GM18505 (cell line): ENCODE measurements around the gene CAPN14.

Source experiments
- ATAC-seq: cut with Tn5 transposase; IDR thresholded peaks from one replicate; pipeline ENCODE4 v1.9.1; 2021; ENCODE audit not compliant: unreplicated experiment
- POLR2A ChIP-seq: IDR thresholded peaks from 4 replicates; pipeline ENCODE4 v1.6.1; 2011; ENCODE audit warnings: borderline replicate concordance; ENCODE audit not compliant: insufficient read depth, insufficient read length; ENCODE audit errors: extremely low read depth

Gene CAPN14

DNA sequence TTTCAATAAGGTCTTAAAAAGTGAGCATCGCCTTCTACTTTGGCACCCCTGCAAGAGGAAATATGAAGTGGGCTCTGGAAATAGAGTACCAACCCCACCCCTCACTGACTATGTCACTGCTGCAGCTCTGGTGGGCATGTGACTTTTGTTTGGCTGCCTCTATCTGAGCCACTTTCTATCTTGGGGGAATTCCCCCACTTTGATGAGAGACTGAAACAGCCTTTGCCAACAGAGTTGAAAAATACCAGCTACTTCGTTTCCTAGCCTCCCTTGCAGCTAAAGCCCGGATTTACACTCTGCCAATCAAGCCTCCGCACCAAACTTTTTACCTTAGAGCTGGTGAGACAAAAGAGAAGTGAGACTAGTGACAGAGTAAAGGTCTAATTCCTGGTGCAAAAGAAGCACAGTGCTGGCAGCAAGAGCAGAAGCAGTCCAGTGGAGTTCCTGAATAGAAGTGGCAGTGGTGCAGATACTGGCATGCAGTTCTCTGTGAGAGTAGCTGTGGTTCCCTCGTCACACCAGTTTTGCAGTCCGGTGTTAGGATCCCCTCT, 67.1 kb downstream of the CAPN14 start:
- no peak for ATAC-seq
- no peak for TF ChIP-seq POLR2A

DNA sequence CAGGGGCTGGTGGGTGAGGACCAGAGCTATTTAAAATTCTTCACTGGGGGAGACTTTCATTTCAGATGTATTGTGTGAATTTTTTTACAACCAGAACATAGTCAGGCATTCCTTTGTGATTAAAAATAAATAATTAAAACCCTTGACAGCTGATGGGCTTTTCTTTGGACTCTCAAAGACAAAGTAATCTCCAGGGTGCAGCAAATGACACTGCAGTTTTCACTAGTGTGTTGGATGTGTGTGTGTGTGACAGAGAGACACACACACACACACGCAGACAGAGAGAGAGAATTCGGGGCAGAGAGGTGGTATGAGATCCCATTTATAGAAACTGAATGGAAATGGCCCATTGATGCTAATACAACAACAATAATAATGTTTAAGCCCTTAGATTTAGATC, 68.8 kb downstream of the CAPN14 start:
- no peak for TF ChIP-seq POLR2A
- no peak for ATAC-seq

DNA sequence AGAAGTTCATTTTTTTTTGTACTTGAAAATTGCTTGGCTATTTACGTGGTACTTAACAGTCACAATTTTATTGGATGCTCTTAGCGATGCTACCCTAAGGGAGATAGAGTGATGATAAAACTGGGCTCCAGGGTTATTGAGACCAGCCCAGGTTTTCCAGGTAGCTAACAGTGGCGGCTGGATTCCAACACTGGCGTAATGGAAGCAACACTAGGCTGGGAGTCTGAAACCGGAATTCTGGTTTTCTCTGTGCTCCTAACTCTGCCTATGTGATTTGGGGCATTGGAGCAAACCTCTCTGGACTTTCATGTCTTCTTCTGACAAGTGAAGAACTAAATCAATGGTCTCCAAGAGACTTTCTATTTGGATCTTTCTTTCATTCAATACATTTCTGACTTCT, 69.7 kb downstream of the CAPN14 start:
- ATAC-seq = no peak
- no peak for TF ChIP-seq POLR2A

DNA sequence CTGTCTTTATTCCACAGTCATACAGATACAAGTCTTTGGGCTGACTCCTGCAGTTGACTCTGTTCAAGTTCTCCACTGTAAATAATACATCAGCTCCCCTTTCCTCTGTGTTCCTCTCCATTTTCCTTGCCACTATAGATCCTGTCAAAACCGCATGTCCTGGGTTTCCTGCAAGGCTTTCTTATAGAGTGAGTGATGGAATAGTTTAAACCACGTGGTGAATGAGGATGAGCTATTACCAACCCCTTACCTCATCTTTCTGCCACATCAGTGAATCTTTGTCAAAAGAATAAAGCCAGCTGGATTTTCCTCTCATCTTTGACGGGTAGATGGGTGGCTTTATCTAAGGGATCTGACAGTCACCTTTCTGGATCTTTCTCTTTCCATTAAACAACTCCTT, 75.2 kb downstream of the CAPN14 start:
- no peak for ATAC-seq

DNA sequence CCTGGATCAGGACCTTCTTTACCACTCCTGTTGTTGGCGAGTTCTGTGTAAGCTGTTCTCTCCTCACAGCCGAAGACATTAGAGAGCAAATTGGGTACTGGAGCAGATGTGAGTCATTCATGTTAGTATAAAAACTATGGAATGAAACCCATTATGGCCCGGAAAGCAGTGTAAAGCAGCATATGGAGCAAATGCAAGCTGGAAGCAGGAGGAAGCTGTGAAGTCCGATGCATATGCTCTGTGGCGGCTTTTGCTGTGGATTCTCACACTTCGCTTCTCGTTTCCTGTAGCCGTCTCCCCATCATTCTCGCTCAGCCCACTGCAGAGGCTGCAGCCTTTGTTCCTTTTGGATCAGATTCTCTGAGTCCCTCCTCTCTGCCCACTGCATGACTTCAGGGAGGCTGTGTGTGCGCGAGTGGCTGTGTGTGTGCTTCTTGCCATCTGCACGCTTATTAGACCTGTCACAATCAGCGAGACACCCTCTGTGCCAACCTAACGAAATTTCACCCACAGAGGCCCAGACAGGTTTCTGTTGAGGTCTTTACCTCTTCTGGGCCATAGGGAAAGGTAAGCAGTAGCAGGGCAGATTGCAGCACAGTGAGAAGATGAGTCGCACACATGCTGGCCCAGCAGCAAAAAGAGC, 75.8 kb downstream of the CAPN14 start:
- no peak for ATAC-seq
- no peak for TF ChIP-seq POLR2A

More for the DNA sequence above, 75.2 kb downstream of the CAPN14 start:
- TF ChIP-seq POLR2A = no peak

DNA sequence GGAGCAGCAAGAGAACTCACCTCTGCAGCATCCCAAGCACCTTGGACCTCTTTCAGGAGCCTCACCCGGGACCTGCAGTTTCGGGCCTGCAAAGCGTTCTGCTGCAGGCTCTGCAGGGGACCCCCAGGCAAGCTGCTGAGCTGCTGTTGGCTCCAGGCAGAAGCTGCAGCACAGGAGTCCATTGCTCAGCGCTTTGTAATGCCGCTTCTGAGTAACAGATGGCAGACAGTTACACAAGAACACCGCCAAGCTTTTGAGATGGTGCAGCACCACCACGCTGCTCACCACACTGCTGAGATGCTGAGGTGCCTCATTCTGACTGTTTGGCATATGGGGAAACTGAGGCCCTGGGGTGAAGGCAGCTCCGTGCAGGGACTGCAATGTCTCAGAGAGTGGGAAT, 77.2 kb downstream of the CAPN14 start:
- TF ChIP-seq POLR2A = no peak
- ATAC-seq = no peak

DNA sequence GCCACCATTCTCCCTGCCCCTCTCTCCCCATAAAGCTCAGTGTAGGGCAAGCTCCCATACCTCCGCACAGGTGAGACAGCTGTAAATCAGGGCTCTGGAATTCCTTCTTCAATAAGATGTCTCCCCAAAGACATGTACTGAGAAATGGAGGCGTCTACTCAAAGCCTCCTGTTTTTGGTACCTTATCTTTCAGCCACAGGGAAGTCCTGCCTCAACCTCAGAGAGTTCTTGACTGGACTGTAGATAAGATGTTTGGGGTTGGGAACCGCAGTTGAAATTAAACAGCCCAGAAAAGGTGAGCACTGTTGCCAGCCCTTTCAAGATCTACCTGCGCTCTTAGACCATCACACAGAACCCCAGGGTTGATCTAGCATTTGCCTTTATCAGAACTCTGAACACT, 77.6 kb downstream of the CAPN14 start:
- no peak for ATAC-seq
- no peak for TF ChIP-seq POLR2A

- no peak for ATAC-seq
- TF ChIP-seq POLR2A = no peak
Measured at GRCh38 chr2:31138037-31138962, 79.0 kb downstream of the CAPN14 start, which contains the start of gene GALNT14. GALNT14 (minus strand) TSS chr2:31138440; CDS start chr2:31138086, 354 bp downstream.

DNA sequence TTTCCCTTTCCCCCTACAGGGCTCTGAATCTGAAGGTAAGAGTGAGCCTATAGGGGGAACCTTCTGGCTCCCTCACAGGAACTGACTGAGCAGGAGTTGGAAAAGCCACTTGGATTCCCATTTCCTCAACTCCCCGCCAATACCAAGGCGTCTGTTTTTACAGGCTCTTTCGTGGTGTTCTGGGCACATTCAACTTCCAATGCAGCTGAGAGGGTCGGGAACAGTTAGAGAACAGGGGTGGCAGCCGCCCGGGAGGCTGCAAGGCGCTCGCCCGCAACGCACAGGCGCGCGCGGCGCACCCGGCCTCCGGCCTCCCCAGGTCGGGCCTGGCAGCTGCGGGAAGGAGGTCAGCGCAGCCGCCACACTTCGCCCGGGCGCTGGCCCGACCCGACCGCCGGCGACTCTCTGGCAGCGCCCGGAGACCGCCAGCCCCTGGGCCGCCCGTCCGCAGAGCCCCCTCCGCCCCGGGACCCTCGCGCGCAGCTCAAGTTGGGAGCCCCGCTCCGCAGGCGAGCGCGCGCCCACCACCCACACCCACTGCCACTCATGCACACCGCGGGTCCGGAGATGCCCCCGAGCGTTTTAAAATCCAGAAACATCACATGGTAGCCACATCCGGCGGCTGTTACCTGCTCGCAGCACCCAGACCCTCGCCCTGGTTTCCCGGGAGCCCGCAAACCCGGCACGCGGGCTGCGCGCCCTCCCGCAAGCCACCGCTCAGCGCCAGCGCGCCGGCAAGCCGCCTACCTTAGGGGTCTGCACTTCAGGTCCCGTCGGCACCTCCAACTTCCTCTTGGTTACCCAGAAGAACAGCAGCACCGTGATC, 79.9 kb downstream of the CAPN14 start:
- no peak for TF ChIP-seq POLR2A
- no peak for ATAC-seq

GRCh38 chr2:31136732-31137131, 80.6 kb downstream of the CAPN14 start:
- TF ChIP-seq POLR2A = no peak
- no peak for ATAC-seq

GRCh38 chr2:31136000-31136399, 81.3 kb downstream of the CAPN14 start:
- ATAC-seq = no peak
- no peak for TF ChIP-seq POLR2A

DNA sequence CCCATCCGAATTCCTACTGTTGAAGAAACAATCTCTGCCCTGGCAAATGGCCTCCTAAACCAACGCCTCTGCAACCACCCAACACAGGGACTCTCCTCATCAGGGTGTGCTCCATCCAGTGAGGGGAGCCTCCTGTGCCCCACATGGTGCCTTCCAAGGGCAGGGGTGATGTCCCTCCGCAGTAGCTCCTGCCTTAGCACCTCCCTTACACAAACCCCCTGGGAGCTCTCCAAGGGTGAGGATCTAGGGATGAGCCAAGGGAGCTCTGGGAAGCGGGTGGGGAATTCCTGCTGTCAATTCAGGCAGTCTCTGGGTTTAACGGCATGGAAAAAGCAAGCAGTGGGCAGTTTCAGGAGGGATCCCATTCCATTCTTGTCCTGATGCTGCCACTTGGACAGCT, 82.8 kb downstream of the CAPN14 start:
- TF ChIP-seq POLR2A = no peak
- ATAC-seq = no peak

DNA sequence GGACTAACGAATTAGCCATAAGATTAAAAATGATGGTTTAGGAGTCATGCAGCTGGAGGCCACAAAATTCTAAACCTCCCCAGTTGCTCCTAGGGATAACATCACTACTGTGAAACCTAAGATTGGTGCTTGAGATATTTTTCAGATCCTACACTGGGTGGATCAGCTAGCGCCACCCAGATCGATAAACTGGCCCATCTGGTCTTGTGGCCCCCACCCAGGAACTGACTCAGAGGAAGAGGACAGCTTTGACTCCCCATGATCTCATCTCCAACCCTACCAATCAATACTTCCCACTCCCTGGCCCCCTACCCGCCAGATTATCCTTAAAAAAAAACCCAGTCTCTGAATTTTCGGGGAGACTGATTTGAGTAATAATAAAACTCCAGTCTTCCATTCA, 84.5 kb downstream of the CAPN14 start:
- TF ChIP-seq POLR2A = no peak
- ATAC-seq = no peak
